ENCODE data around the gene SNX24. TPM values are rescaled to one million over a fixed set of nuclear protein-coding genes. Genes with fewer than 3 reads are reported as not detected.

SNX24 gene
- total RNA-seq, 1 experiment from 2014 or later, result 10.3 TPM

DNA sequence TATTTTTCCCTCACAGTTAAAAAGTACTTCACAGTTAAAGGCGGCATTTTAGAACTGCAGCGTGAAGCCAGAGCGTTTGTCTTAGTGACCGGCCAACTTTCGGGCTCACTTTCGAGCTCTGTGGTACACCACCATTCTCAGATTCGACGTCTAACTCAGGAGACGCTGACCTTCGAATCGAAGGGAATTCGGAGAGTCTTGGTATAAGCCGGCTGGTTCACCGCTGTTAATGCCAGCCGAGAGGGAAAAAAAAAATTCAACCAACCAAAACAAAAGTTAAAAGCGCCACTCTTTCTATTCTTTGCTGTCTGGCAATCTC, 544 bp upstream of the SNX24 start:
- Histone ChIP-seq H3K4me1 (ENCODE audit: insufficient read depth, low read length) (peaks cover 42% of the 10 kb centered on the region), H3K4me3 (ENCODE audit: low read length) (peak overlapping the region; percentile 84), H2AFZ (ENCODE audit: low read length) (peak overlapping the region; percentile 95), H4K20me1 (ENCODE audit: low read length) (no peaks in the 10 kb centered on the region), H3K9me2 (replicated peaks; ENCODE audit: low read length) (no peaks in the 10 kb centered on the region), H3K79me2 (ENCODE audit: low read length) (peaks cover 33% of the 10 kb centered on the region), H3K27me3 (ENCODE audit: low read length) (no peaks in the 10 kb centered on the region), H3K9me3 (ENCODE audit: low read length) (no peaks in the 10 kb centered on the region), H3K27ac (ENCODE audit: low read length) (peak overlapping the region; percentile 43), H3K9ac (ENCODE audit: low read length) (peak overlapping the region; percentile 72), H3K36me3 (ENCODE audit: low read depth, low read length) (no peaks in the 10 kb centered on the region), H3K4me2 (ENCODE audit: low read length) (peak overlapping the region; percentile 89), H3F3A (ENCODE audit: low read length, unreplicated experiment) (no peaks in the 10 kb centered on the region)
- intact Hi-C loops (cut with micrococcal nuclease), result loop anchor here (5.0 to 10.0 kb wide), 2 partner anchors 143 to 190 kb away; partner anchors contain the start of gene PPIC
- BruUV-seq (replicated peaks), result TSS peak; percentile 63
- ChIA-PET CTCF (no interaction called here), POLR2A (ENCODE audit: unreplicated experiment) (no interaction called here)
- ATAC-seq (peak; percentile 4), DNase-seq (no peak)
- no peak for TF ChIP-seq EZH2 (IDR thresholded peaks at IDR 0.05; ENCODE audit: low read length, unreplicated experiment)
- TF ChIP-seq EZH2phosphoT487 (IDR thresholded peaks at IDR 0.05; ENCODE audit: borderline replicate concordance, low read length), result no peak
- TF ChIP-seq, protein P1, sequence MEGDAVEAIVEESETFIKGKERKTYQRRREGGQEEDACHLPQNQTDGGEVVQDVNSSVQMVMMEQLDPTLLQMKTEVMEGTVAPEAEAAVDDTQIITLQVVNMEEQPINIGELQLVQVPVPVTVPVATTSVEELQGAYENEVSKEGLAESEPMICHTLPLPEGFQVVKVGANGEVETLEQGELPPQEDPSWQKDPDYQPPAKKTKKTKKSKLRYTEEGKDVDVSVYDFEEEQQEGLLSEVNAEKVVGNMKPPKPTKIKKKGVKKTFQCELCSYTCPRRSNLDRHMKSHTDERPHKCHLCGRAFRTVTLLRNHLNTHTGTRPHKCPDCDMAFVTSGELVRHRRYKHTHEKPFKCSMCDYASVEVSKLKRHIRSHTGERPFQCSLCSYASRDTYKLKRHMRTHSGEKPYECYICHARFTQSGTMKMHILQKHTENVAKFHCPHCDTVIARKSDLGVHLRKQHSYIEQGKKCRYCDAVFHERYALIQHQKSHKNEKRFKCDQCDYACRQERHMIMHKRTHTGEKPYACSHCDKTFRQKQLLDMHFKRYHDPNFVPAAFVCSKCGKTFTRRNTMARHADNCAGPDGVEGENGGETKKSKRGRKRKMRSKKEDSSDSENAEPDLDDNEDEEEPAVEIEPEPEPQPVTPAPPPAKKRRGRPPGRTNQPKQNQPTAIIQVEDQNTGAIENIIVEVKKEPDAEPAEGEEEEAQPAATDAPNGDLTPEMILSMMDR (conservative IDR thresholded peaks at IDR 0.05; ENCODE audit: low read depth, low read length), result no peak

DNA sequence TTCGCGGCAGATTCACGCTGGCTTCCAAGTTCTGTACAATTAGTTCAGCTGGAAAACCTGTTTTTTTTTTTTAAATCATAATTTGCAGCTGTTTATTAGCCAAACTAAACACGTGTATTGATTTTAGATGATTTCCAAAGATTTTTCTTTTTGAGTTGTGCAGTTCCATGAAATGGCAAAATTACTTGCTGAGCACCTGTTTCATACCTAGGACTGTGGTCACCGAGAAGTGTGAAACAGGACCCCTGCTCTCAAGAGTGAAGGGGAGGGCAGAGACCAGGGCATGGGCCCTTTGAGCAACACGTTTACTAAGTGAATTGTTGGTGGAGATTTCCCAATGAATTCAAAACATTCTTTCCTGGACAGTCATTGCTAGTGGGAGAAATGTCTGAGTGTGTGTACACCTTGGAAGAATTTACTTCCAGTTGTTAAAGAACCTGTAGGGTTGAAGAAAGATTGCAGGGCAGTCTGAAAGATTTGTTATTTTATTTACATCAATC, 688 bp downstream of the SNX24 start:
- H3K4me1 ChIP-seq (ENCODE audit: insufficient read depth, low read length), result peaks cover 47% of the 10 kb centered on the region
- CTCF ChIA-PET, result no interaction called here

DNA sequence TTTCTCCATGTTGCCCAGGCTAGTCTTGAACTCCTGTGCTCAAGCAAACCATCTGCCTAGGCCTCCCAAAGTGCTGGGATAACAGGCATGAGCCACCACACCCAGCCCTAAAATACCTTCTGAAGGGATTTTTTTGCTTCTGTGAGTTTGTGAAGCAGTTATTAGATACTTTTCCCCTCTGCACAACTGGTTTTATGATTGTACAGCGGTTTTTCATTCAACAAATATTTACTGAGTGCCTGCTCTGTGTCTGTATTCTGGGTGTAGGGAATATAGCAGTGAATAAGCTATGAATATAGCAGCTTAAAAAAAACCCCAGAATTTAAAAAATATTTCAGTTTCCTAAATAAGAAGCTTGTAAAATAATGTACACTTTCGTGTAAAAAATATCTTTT, 2.3 kb downstream of the SNX24 start:
- Histone ChIP-seq H3K27ac (ENCODE audit: low read length) (peak overlapping the region; percentile 31), H3K79me2 (ENCODE audit: low read length) (peaks cover 53% of the 10 kb centered on the region), H3K4me1 (ENCODE audit: insufficient read depth, low read length) (peaks cover 52% of the 10 kb centered on the region), H3F3A (ENCODE audit: low read length, unreplicated experiment) (no peaks in the 10 kb centered on the region), H3K27me3 (ENCODE audit: low read length) (no peaks in the 10 kb centered on the region), H3K9me2 (replicated peaks; ENCODE audit: low read length) (no peaks in the 10 kb centered on the region), H3K9me3 (ENCODE audit: low read length) (no peaks in the 10 kb centered on the region), H4K20me1 (ENCODE audit: low read length) (no peaks in the 10 kb centered on the region), H3K9ac (ENCODE audit: low read length) (no peak overlapping the region), H3K36me3 (ENCODE audit: low read depth, low read length) (no peaks in the 10 kb centered on the region), H3K4me3 (ENCODE audit: low read length) (no peak overlapping the region; the same call in 1 of the 2 replicates), H2AFZ (ENCODE audit: low read length) (no peak overlapping the region), H3K4me2 (ENCODE audit: low read length) (peak overlapping the region; percentile 77)
- ChIA-PET POLR2A (ENCODE audit: unreplicated experiment) (no interaction called here), CTCF (no interaction called here)
- ATAC-seq (no peak), DNase-seq (peak; percentile 60)
- intact Hi-C loops (cut with micrococcal nuclease), result loop anchor here (5.0 to 10.0 kb wide), 2 partner anchors 145 to 187 kb away; partner anchors contain the start of gene PPIC
- TF ChIP-seq, protein P1 (conservative IDR thresholded peaks at IDR 0.05; ENCODE audit: low read depth, low read length), result no peak
- TF ChIP-seq EZH2 (IDR thresholded peaks at IDR 0.05; ENCODE audit: low read length, unreplicated experiment) (no peak), EZH2phosphoT487 (IDR thresholded peaks at IDR 0.05; ENCODE audit: borderline replicate concordance, low read length) (no peak)
- BruUV-seq (replicated peaks), result no TSS peak

More for the DNA sequence above, 688 bp downstream of the SNX24 start:
- H3K9me3 ChIP-seq (ENCODE audit: low read length), result no peaks in the 10 kb centered on the region
- H3K36me3 ChIP-seq (ENCODE audit: low read depth, low read length), result no peaks in the 10 kb centered on the region
- H3K79me2 ChIP-seq (ENCODE audit: low read length), result peaks cover 46% of the 10 kb centered on the region
- TF ChIP-seq, protein P1 (conservative IDR thresholded peaks at IDR 0.05; ENCODE audit: low read depth, low read length), result no peak
- TF ChIP-seq EZH2phosphoT487 (IDR thresholded peaks at IDR 0.05; ENCODE audit: borderline replicate concordance, low read length), result no peak
- no peak for TF ChIP-seq EZH2 (IDR thresholded peaks at IDR 0.05; ENCODE audit: low read length, unreplicated experiment)
- H3F3A ChIP-seq (ENCODE audit: low read length, unreplicated experiment), result no peaks in the 10 kb centered on the region
- POLR2A ChIA-PET (ENCODE audit: unreplicated experiment), result no interaction called here
- H3K27ac ChIP-seq (ENCODE audit: low read length), result peak overlapping the region; percentile 43
- ATAC-seq (peak; percentile 23), DNase-seq (peak; percentile 89)
- H3K4me2 ChIP-seq (ENCODE audit: low read length), result peak overlapping the region; percentile 77
- H3K4me3 ChIP-seq (ENCODE audit: low read length), result peak overlapping the region; percentile 84
- no peaks in the 10 kb centered on the region for H3K9me2 ChIP-seq (replicated peaks; ENCODE audit: low read length)
- peak overlapping the region; percentile 72 for H3K9ac ChIP-seq (ENCODE audit: low read length)
- H4K20me1 ChIP-seq (ENCODE audit: low read length), result no peaks in the 10 kb centered on the region
- intact Hi-C loops (cut with micrococcal nuclease), result loop anchor here (1.0 to 10.0 kb wide), 3 partner anchors 119 to 189 kb away; partner anchors contain the start of gene PPIC
- TSS peak; percentile 55 for BruUV-seq (replicated peaks)
- no peaks in the 10 kb centered on the region for H3K27me3 ChIP-seq (ENCODE audit: low read length)
- H2AFZ ChIP-seq (ENCODE audit: low read length), result peak overlapping the region; percentile 95

Data from PC-3 (cell line).